Spleen (tissue), 11 donors: ENCODE measurements around the gene KTN1. TPM values are rescaled to one million over a fixed set of nuclear protein-coding genes. Genes with fewer than 3 reads are reported as not detected.

Experiments used
- DNase-seq: peaks from one replicate; pipeline ENCODE4 v3.0.0-alpha.2; 2020
- H3K27ac ChIP-seq, 8 donors: fragments of 200-600 bp; sonication (generic) in 7 of 8; 1 replicate in 4 of 8; 2 replicates in 4 of 8; pipeline versions ENCODE4 v1.5.0 to v1.8.0; 2016 to 2021; ENCODE audit warnings: inconsistent platforms in 4 of 8, mild to moderate bottlenecking in 4 of 8, moderate library complexity in 1 of 8
- H3K27me3 ChIP-seq, 7 donors: fragments of 200-600 bp; sonication (generic) in 6 of 7; replicated peaks in 1 of 7; 1 replicate in 4 of 7; 2 replicates in 3 of 7; pipeline versions ENCODE4 v1.5.0 to v1.8.0; 2016 to 2021; ENCODE audit warnings: inconsistent platforms in 3 of 7, mild to moderate bottlenecking in 1 of 7
- H3K36me3 ChIP-seq, 6 donors: fragments of 200-600 bp; sonication (generic) in 5 of 6; 1 replicate in 4 of 6; 2 replicates in 2 of 6; pipeline versions ENCODE4 v1.5.0 to v1.8.0; 2016 to 2021; ENCODE audit warnings: inconsistent platforms in 2 of 6
- H3K4me1 ChIP-seq, 6 donors: fragments of 200-600 bp; sonication (generic) in 5 of 6; 1 replicate in 3 of 6; 2 replicates in 3 of 6; pipeline versions ENCODE4 v1.5.0 to v1.8.0; 2016 to 2021; ENCODE audit warnings: inconsistent platforms in 3 of 6
- H3K4me3 ChIP-seq, 8 donors: fragments of 200-600 bp; sonication (generic) in 7 of 8; 1 replicate in 4 of 8; 2 replicates in 4 of 8; pipeline versions ENCODE4 v1.5.0 to v1.8.0; 2016 to 2021; ENCODE audit warnings: inconsistent platforms in 4 of 8, mild to moderate bottlenecking in 4 of 8, moderate library complexity in 2 of 8
- H3K9me3 ChIP-seq, 8 donors: fragments of 200-600 bp; sonication (generic) in 7 of 8; 1 replicate in 4 of 8; 2 replicates in 4 of 8; pipeline versions ENCODE4 v1.5.0 to v1.8.0; 2016 to 2021; ENCODE audit warnings: inconsistent platforms in 4 of 8
- POLR2A ChIP-seq, 3 donors: fragments of 450-650 bp; IDR thresholded peaks; one replicate each; pipeline ENCODE4 v1.5.1; 2017; ENCODE audit warnings: antibody characterized with exemption in 3 of 3, mild to moderate bottlenecking in 1 of 3
- POLR2AphosphoS5 ChIP-seq, 3 donors: sonication (generic); formaldehyde crosslinking; IDR thresholded peaks; one replicate each; pipeline ENCODE4 v1.5.1; 2017; ENCODE audit warnings: antibody characterized with exemption in 3 of 3
- WGBS, 5 donors: extraction: QIAGEN DNeasy Blood & Tissue Kit in 3 of 5; methylation state at CpG; one replicate each; pipeline versions ENCODE4 v1.1.5 to v1.1.7; 2013 to 2018; 5-methylcytosine and 5-hydroxymethylcytosine counted together
- intact Hi-C: fragments of 100-400 bp; cut with DNase I; formaldehyde crosslinking; loops from one replicate; pipeline ENCODE4 v1.15.0; 2023; ENCODE audit warnings: low total_unique reads
- polyA plus RNA-seq, 3 donors: library from polyadenylated mRNA; stranded (reverse); fragments of 200-250 nt; gene quantifications; one replicate each; pipeline ENCODE4 v1.2.1, GENCODE V29; 2013
- total RNA-seq, 7 donors: library from RNA; depleted of rRNA in 3 of 7; stranded (reverse); fragments of >200 nt in 3 of 7; fragmentation: NEBNext Ultra II Directional in 4 of 7; extraction: Animal tissue kit (Norgen Biotek cat#: 25700) in 4 of 7; gene quantifications; one replicate each; pipeline versions ENCODE4 v1.1.0 to v1.2.1, GENCODE V29; 2016 to 2021
- TF ChIP-seq, protein P1 (sequence below), 11 experiments: fragments of 200-600 bp in 7 of 11; fragments of 450-650 bp in 4 of 11; sonication (generic) in 4 of 11; IDR thresholded peaks in 8 of 11; conservative IDR thresholded peaks in 3 of 11; 1 replicate in 7 of 11; 2 replicates in 4 of 11; pipeline versions ENCODE4 v1.4.0 to v1.8.0; 2016 to 2021; ENCODE audit warnings: antibody characterized with exemption in 11 of 11, inconsistent platforms in 4 of 11, mild to moderate bottlenecking in 1 of 11
- donor health status: healthy with polysubstance abuse.
- donor health status: DM: no; HTN: no; CAD: no; lungs with moderate emphysema.
- donor health status: DM: no; HTN: no; CAD: no.
- donor health status: Bipolar disorder and iron deficiency.
- donor health status: healthy.
- donor health status: DM: no; HTN: no; CAD: no.
- donor health status: DM: yes; HTN: yes; CAD: no.

Gene KTN1
- total and polyA plus RNA-seq, 10 donors: 53.1 to 139 (median 114) TPM

- Histone ChIP-seq H3K4me1 (no peaks in the 10 kb centered on the region), H3K4me3 (no peak overlapping the region), H3K27me3 (no peaks in the 10 kb centered on the region), H3K9me3 (no peaks in the 10 kb centered on the region), H3K27ac (no peak overlapping the region), H3K36me3 (no peaks in the 10 kb centered on the region)
- TF ChIP-seq, protein P1, sequence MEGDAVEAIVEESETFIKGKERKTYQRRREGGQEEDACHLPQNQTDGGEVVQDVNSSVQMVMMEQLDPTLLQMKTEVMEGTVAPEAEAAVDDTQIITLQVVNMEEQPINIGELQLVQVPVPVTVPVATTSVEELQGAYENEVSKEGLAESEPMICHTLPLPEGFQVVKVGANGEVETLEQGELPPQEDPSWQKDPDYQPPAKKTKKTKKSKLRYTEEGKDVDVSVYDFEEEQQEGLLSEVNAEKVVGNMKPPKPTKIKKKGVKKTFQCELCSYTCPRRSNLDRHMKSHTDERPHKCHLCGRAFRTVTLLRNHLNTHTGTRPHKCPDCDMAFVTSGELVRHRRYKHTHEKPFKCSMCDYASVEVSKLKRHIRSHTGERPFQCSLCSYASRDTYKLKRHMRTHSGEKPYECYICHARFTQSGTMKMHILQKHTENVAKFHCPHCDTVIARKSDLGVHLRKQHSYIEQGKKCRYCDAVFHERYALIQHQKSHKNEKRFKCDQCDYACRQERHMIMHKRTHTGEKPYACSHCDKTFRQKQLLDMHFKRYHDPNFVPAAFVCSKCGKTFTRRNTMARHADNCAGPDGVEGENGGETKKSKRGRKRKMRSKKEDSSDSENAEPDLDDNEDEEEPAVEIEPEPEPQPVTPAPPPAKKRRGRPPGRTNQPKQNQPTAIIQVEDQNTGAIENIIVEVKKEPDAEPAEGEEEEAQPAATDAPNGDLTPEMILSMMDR (IDR thresholded peaks at IDR 0.05 in 8 of 11, conservative IDR thresholded peaks at IDR 0.05 in 3 of 11): peak in 10 of 11 experiments; percentile 29 to 69 (median 64)
- TF ChIP-seq POLR2A (IDR thresholded peaks at IDR 0.05): no peak
- DNase-seq: no peak
- intact Hi-C loops: loop anchor here (5.0 to 10.0 kb wide), 3 partner anchors 635 to 765 kb away; no protein-coding TSS in a partner anchor
- 54 to 73% (median 64%) methylated on average over 6 of the region's 6 CpGs for WGBS, 5 donors
These were observed 127.4 kb downstream of the KTN1 start for GRCh38 chr14:55707365-55707804.

GRCh38 chr14:55710506-55711041 lies 130.6 kb downstream of the KTN1 start:
- WGBS, 5 donors: 69 to 80% (median 78%) methylated on average over 2 of the region's 2 CpGs

DNA sequence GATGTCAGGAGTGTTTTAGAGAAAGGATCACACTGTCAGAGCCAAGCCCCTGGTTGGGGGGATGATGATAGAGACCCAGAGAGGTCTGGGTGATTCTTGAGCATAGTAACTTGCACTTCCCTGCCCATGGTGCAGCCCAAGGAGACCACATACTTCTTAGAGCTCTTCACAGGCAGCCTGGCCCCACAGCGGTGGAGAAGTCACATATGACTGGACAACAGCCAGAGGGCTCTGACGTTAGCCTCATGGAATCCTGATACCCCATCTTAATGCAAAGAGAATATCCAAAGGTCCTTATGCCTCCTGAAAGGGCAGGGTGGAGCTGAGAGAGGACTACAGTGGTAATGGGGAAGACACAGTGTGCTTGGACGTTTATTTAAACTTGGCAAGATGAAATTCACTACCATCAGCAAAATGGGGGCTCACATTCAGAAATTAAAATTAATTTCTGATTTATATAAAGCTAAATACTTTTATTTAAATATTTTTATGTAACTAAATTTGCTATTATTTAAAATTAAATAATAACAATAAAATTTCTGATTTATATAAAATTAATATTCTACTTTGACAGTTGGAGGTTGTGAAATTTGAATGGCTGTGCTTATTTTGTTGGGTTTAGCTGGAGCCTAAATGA lies 131.3 kb downstream of the KTN1 start:
- no peak overlapping the region for H3K27ac ChIP-seq
- no peaks in the 10 kb centered on the region for H3K4me1 ChIP-seq
- H3K36me3 ChIP-seq: no peaks in the 10 kb centered on the region
- H3K9me3 ChIP-seq: no peaks in the 10 kb centered on the region
- TF ChIP-seq, protein P1 (IDR thresholded peaks at IDR 0.05 in 8 of 11, conservative IDR thresholded peaks at IDR 0.05 in 3 of 11): no peak
- TF ChIP-seq POLR2A (IDR thresholded peaks at IDR 0.05) (no peak), POLR2AphosphoS5 (IDR thresholded peaks at IDR 0.05) (no peak)
- H3K4me3 ChIP-seq: no peak overlapping the region
- 81 to 89% (median 87%) methylated on average over 3 of the region's 3 CpGs for WGBS, 5 donors
- intact Hi-C loops: no loop called here
- H3K27me3 ChIP-seq: no peaks in the 10 kb centered on the region
- no peak for DNase-seq

More at GRCh38 chr14:55710506-55711041, 130.6 kb downstream of the KTN1 start:
- TF ChIP-seq POLR2AphosphoS5 (IDR thresholded peaks at IDR 0.05): no peak
- TF ChIP-seq POLR2A (IDR thresholded peaks at IDR 0.05): no peak
- TF ChIP-seq, protein P1 (IDR thresholded peaks at IDR 0.05 in 8 of 11, conservative IDR thresholded peaks at IDR 0.05 in 3 of 11): no peak
- Histone ChIP-seq H3K27me3 (no peaks in the 10 kb centered on the region), H3K27ac (no peak overlapping the region), H3K36me3 (no peaks in the 10 kb centered on the region), H3K4me1 (no peaks in the 10 kb centered on the region), H3K4me3 (no peak overlapping the region), H3K9me3 (no peaks in the 10 kb centered on the region)
- intact Hi-C loops: no loop called here
- no peak for DNase-seq

GRCh38 chr14:55712491-55712890 lies 132.5 kb downstream of the KTN1 start:
- Histone ChIP-seq H3K36me3 (no peaks in the 10 kb centered on the region), H3K9me3 (no peaks in the 10 kb centered on the region), H3K27ac (no peak overlapping the region), H3K4me3 (no peak overlapping the region), H3K27me3 (no peaks in the 10 kb centered on the region), H3K4me1 (no peaks in the 10 kb centered on the region)
- 74 to 92% (median 88%) methylated on average over 5 of the region's 5 CpGs for WGBS, 5 donors
- TF ChIP-seq, protein P1 (IDR thresholded peaks at IDR 0.05 in 8 of 11, conservative IDR thresholded peaks at IDR 0.05 in 3 of 11): no peak
- no peak for TF ChIP-seq POLR2A (IDR thresholded peaks at IDR 0.05)
- TF ChIP-seq POLR2AphosphoS5 (IDR thresholded peaks at IDR 0.05): no peak
- DNase-seq: no peak
- intact Hi-C loops: no loop called here
